GM18868 (cell line): Measurements from ENCODE around the gene SPEN.
"Not testable (repeated sequence)": the region's sequence is repeated elsewhere in the genome, so short reads cannot be mapped to it uniquely, and the experiment has no call there.

Experiments
- ATAC-seq: cut with Tn5 transposase; IDR thresholded peaks from one replicate; pipeline ENCODE4 v1.9.1; 2021; ENCODE audit warnings: mild to moderate bottlenecking, moderate library complexity; ENCODE audit not compliant: unreplicated experiment

The SPEN gene

GRCh38 chr1:15896841-15897610 lies 49.5 kb downstream of the SPEN start:
- not testable (repeated sequence) for ATAC-seq

- ATAC-seq, result no peak
Observed at GRCh38 chr1:15899266-15899665, 51.8 kb downstream of the SPEN start.

GRCh38 chr1:15900662-15901279 lies 53.3 kb downstream of the SPEN start:
- ATAC-seq, result no peak

- no peak for ATAC-seq
Observed at GRCh38 chr1:15902882-15903281, 55.4 kb downstream of the SPEN start.

- ATAC-seq, result no peak
Observed at GRCh38 chr1:15908597-15908996, 61.1 kb downstream of the SPEN start.

- no peak for ATAC-seq
Observed at GRCh38 chr1:15911141-15911540, 63.6 kb downstream of the SPEN start.

- no peak for ATAC-seq
Observed at GRCh38 chr1:15911927-15912326, 64.4 kb downstream of the SPEN start.

GRCh38 chr1:15913607-15914006 lies 66.1 kb downstream of the SPEN start:
- ATAC-seq, result not testable (repeated sequence)

- ATAC-seq, result no peak
Observed at GRCh38 chr1:15915991-15916390, 68.5 kb downstream of the SPEN start.

DNA sequence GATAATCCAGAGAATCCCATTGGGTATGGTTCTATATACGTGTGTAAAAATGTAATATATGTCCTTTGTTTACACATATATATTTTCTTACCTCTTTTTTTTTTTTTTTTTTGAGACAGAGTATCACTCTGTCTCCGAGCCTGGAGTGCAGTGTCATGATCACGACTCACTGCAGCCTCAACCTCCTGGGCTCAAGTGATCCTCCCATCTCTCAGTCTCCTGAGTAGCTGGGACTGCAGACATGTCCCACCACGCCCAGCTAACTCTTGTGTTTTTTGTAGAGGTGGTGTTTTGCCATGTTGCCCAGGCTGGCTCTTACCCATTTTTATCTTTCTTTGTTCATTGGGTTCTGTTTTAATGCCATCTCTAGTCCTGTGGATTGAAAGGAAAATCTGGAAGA lies 68.9 kb downstream of the SPEN start:
- ATAC-seq, result no peak

DNA sequence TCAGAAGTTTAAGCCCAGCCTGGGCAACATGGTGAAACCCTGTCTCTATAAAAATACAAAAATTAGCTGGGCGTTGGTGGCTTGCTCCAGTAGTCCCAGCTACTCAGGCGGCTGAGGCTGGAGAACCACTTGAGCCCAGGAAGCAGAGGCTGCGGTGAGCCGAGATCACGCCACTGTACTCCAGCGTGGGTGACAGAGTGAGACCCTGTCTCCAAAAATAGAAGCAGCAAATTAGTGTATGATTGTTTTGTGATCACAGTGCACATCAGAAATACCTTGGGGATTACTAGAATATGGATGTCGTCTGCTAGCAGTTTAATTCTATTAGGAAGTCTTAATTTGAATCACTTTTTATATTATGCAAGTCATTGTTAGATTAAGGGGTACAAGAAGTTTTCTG lies 69.4 kb downstream of the SPEN start:
- ATAC-seq, result no peak

GRCh38 chr1:15918962-15919715 lies 71.6 kb downstream of the SPEN start:
- peak; percentile 72 for ATAC-seq

GRCh38 chr1:15923241-15923640 lies 75.7 kb downstream of the SPEN start:
- no peak for ATAC-seq

DNA sequence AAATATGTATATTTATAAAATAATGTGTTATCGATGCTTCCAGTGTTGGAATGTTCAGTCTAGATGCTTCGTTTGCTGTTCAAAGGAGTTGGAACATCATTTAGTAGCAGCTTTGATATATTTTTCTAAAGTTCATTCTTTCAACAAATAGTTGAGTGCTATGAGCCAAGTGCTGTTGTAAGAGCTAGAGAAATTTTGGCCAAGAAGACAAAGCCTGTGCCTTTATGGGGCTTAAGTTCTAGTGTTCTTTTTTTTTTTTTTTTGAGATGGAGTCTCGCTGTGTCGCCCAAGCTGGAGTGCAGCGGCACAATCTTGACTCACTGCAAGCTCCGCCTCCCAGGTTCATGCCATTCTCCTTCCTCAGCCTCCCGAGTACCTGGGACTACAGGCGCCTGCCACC lies 78.9 kb downstream of the SPEN start:
- ATAC-seq, result not testable (repeated sequence)

DNA sequence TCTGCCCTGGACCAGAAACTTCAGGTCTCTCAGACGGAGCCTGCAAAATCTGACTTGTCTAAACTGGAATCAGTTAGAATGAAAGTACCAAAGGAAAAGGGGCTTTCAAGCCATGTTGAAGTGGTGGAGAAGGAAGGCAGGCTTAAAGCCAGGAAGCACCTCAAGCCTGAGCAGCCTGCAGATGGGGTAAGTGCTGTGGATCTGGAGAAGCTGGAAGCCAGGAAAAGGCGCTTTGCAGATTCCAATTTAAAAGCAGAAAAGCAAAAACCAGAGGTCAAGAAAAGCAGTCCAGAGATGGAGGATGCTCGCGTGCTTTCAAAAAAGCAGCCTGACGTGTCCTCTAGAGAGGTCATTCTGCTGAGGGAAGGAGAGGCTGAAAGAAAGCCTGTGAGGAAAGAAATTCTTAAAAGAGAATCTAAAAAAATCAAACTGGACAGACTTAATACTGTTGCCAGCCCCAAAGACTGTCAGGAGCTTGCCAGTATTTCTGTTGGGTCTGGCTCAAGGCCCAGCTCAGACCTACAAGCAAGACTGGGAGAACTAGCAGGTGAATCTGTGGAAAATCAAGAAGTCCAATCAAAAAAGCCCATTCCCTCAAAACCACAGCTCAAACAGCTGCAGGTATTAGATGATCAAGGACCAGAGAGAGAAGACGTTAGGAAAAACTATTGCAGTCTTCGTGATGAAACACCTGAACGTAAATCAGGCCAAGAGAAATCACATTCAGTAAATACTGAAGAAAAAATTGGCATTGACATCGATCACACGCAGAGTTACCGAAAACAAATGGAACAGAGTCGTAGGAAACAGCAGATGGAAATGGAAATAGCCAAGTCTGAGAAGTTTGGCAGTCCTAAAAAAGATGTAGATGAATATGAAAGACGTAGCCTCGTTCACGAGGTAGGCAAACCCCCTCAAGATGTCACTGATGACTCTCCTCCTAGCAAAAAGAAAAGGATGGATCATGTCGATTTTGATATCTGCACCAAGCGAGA lies 81.8 kb downstream of the SPEN start:
- ATAC-seq, result no peak

DNA sequence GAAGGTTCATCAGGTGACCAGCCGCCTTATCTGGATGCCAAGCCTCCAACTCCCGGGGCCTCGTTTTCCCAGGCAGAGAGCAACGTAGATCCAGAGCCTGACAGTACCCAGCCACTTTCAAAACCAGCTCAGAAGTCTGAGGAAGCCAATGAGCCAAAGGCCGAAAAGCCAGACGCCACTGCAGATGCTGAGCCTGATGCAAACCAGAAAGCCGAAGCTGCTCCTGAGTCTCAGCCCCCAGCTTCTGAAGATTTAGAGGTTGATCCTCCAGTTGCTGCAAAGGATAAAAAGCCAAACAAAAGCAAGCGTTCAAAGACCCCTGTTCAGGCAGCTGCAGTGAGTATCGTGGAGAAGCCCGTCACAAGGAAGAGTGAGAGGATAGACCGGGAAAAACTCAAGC lies 83.9 kb downstream of the SPEN start:
- no peak for ATAC-seq

- no peak for ATAC-seq
Observed at GRCh38 chr1:15931884-15932283, 84.4 kb downstream of the SPEN start.

GRCh38 chr1:15932612-15933011 lies 85.1 kb downstream of the SPEN start:
- no peak for ATAC-seq

GRCh38 chr1:15933684-15934083 lies 86.2 kb downstream of the SPEN start:
- no peak for ATAC-seq

- no peak for ATAC-seq
Observed at GRCh38 chr1:15934211-15935055, 86.9 kb downstream of the SPEN start.
